Activated naive CD4-positive, alpha-beta T cell treated with anti-CD3 and anti-CD28 coated beads for 36 hours (primary cell): ENCODE results near the gene METAP1D. TPM values are rescaled to one million over a fixed set of nuclear protein-coding genes. Genes with fewer than 3 reads are reported as not detected.

Source experiments
- CTCF ChIA-PET: fragments of 350-600 bp; sonication (Branson Sonifier 250); formaldehyde crosslinking; loops from one replicate; lab custom pipeline; 2021; ENCODE audit warnings: antibody characterized with exemption; lab: Charles Lee
- DNase-seq: peaks from one replicate; pipeline ENCODE4 v3.0.0-alpha.2; 2020
- H3K27ac Mint-ChIP-seq: one replicate; pipeline ENCODE4 v1.8.0; 2021; ENCODE audit warnings: mild to moderate bottlenecking, mixed read lengths
- H3K27me3 Mint-ChIP-seq: one replicate; pipeline ENCODE4 v1.8.0; 2021; ENCODE audit warnings: low read depth, mixed read lengths
- H3K36me3 Mint-ChIP-seq: one replicate; pipeline ENCODE4 v1.8.0; 2021; ENCODE audit warnings: low read depth, mixed read lengths
- H3K4me1 Mint-ChIP-seq: one replicate; pipeline ENCODE4 v1.8.0; 2021; ENCODE audit warnings: low read depth, mixed read lengths
- H3K4me3 Mint-ChIP-seq: one replicate; pipeline ENCODE4 v1.8.0; 2021; ENCODE audit warnings: mild to moderate bottlenecking, moderate library complexity, mixed read lengths
- H3K9me3 Mint-ChIP-seq: one replicate; pipeline ENCODE4 v1.8.0; 2021; ENCODE audit warnings: mixed read lengths
- intact Hi-C: fragments of 100-400 bp; cut with micrococcal nuclease; formaldehyde crosslinking; loops from one replicate; pipeline ENCODE4 v1.15.1; 2023
- total RNA-seq, 2 experiments: library from RNA; stranded (reverse); gene quantifications; one replicate each; pipeline ENCODE4 v1.2.3, GENCODE V29; 2021

The METAP1D gene
- total RNA-seq, 2 experiments from 2014 or later = 2.5 to 3.4 TPM

- no peak overlapping the region for H3K27ac Mint-ChIP-seq
- H3K27me3 Mint-ChIP-seq = peaks cover 54% of the 10 kb centered on the region
- peaks cover 26% of the 10 kb centered on the region for H3K4me1 Mint-ChIP-seq
- no peak overlapping the region for H3K4me3 Mint-ChIP-seq
- no peak for DNase-seq
- peaks cover 2% of the 10 kb centered on the region for H3K9me3 Mint-ChIP-seq
- H3K36me3 Mint-ChIP-seq = peaks cover 2% of the 10 kb centered on the region
- CTCF ChIA-PET = interaction anchor here (0.6 kb wide), 1 partner anchor 42 kb away, joined by 4 read pairs; no protein-coding TSS in a partner anchor
- intact Hi-C loops = no loop called here
Observed at GRCh38 chr2:172079416-172079815, 79.7 kb downstream of the METAP1D start.

DNA sequence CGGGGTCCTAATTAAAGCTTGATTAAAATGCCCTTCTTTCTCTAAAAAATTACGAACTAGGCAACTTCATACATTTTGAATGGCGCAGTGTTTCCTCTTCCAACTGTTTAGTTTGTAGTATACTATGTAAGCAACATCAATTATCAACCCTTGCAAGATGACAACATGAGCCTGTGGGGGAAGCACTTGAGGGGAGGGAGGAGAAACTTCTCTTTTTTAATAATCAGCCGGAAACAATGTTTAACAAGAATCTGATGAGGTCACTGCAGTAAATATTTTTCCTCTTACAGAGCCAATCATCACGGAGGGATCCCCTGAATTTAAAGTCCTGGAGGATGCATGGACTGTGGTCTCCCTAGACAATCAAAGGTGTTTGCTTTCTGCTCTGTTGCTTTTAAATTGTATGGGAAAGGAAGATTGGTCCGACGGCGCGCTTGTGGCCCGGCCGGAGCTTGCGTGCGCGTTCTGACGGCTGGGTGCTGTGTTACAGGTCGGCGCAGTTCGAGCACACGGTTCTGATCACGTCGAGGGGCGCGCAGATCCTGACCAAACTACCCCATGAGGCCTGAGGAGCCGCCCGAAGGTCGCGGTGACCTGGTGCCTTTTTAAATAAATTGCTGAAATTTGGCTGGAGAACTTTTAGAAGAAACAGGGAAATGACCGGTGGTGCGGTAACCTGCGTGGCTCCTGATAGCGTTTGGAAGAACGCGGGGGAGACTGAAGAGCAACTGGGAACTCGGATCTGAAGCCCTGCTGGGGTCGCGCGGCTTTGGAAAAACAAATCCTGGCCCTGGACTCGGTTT lies 80.3 kb downstream of the METAP1D start:
- Mint-ChIP-seq H3K27ac (no peak overlapping the region), H3K27me3 (peaks cover 60% of the 10 kb centered on the region), H3K4me1 (peaks cover 31% of the 10 kb centered on the region), H3K4me3 (no peak overlapping the region), H3K36me3 (peaks cover 2% of the 10 kb centered on the region), H3K9me3 (peaks cover 2% of the 10 kb centered on the region)
- CTCF ChIA-PET = interaction anchor here (0.6 kb wide), 1 partner anchor 43 kb away, joined by 4 read pairs; no protein-coding TSS in a partner anchor
- no peak for DNase-seq
- intact Hi-C loops = no loop called here

GRCh38 chr2:172080641-172081220 lies 81.0 kb downstream of the METAP1D start:
- no peak for DNase-seq
- Mint-ChIP-seq H3K27ac (no peak overlapping the region), H3K4me1 (peaks cover 36% of the 10 kb centered on the region), H3K9me3 (peaks cover 2% of the 10 kb centered on the region), H3K27me3 (peaks cover 67% of the 10 kb centered on the region), H3K36me3 (peaks cover 2% of the 10 kb centered on the region), H3K4me3 (no peak overlapping the region)
- intact Hi-C loops = no loop called here
- CTCF ChIA-PET = interaction anchor here (1.2 kb wide), 1 partner anchor 11 kb away, joined by 5 read pairs; no protein-coding TSS in a partner anchor

- CTCF ChIA-PET = interaction anchor here (0.7 to 1.2 kb wide), 2 partner anchors 11 to 12 kb away, joined by 3 to 5 read pairs; no protein-coding TSS in a partner anchor
- H3K36me3 Mint-ChIP-seq = peaks cover 2% of the 10 kb centered on the region
- H3K4me1 Mint-ChIP-seq = peaks cover 42% of the 10 kb centered on the region
- intact Hi-C loops = no loop called here
- no peak overlapping the region for H3K27ac Mint-ChIP-seq
- no peak overlapping the region for H3K4me3 Mint-ChIP-seq
- H3K9me3 Mint-ChIP-seq = peaks cover 2% of the 10 kb centered on the region
- no peak for DNase-seq
- H3K27me3 Mint-ChIP-seq = peaks cover 70% of the 10 kb centered on the region
Observed at GRCh38 chr2:172081221-172082022, 81.7 kb downstream of the METAP1D start.

DNA sequence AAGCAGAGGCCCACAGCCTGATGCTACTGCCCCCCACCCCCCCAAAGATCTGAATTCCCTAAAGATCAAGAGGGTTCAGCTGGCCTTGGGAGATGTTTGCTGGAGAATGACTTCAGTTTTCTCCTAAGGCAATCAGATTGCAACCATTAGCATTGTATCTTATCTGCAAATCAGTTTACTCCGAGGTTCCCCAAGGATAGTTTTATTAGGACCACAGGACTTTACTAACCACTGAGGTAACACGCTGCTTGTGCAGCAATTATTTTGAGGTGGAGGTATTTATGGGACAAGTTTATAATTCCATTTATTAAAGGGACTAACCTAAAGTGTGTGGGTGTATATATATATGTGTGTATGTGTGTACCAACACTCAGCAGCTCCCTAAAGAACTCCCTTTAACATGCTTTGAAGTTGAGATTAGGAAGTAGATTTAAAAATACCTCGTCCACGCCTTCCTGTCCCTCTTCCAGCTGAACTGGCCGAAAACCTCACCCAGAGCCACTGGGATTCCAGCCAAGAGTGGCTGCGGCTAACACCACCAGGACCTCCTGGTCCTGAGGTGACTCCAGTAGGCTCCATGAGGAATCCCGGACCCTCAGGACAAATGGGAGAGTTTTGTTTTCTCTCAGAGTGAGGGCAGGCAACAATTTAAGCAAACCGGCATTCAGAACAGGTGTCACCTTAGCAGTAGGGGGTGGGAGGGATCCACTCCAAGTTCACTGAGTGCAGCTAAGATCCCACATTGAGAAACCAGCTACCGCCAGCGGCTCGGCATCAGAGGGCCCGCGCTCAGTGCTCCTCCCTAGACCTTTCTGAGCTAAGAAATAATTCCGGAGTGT lies 82.6 kb downstream of the METAP1D start:
- DNase-seq = no peak
- H3K4me3 Mint-ChIP-seq = no peak overlapping the region
- intact Hi-C loops = no loop called here
- H3K27ac Mint-ChIP-seq = no peak overlapping the region
- H3K27me3 Mint-ChIP-seq = peaks cover 79% of the 10 kb centered on the region
- CTCF ChIA-PET = interaction anchor here (1.3 kb wide), 2 partner anchors 19 to 24 kb away, joined by 5 to 7 read pairs; no protein-coding TSS in a partner anchor
- H3K36me3 Mint-ChIP-seq = peaks cover 2% of the 10 kb centered on the region
- H3K4me1 Mint-ChIP-seq = peaks cover 51% of the 10 kb centered on the region
- H3K9me3 Mint-ChIP-seq = peaks cover 2% of the 10 kb centered on the region

DNA sequence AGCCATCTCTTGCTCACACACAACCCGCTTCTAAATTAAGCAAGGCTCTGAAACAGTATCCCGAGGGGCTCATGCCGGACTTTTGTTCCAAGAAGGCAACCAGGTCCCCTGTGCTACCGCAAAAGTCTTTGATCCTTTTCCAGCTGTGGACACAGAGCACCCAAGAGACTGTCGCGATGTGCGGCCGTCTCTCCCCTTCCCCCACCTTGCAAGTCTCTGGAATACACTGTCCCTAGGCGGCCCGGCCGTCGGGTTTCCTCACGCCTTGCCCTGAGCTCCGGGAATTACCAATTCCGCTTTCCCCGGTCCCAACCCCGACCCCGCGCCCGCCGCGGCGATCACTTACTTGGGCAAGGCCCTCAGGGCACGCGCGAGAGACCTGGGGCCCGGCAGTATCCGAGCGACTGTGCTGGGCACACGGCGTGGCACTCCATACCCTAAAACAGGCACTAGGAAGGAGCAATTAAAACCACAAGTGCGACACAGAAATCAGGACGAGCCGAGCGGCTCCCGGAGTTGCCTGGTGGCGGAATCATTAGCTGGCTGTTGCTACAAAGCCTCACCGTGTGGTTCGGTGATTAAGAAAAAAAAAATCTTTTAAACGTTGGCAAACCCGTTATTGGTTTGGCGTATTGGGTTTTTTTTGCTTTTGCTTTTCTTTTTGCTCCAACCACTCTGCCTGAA lies 83.3 kb downstream of the METAP1D start:
- no peak for DNase-seq
- intact Hi-C loops = no loop called here
- H3K27me3 Mint-ChIP-seq = peaks cover 86% of the 10 kb centered on the region
- H3K36me3 Mint-ChIP-seq = peaks cover 2% of the 10 kb centered on the region
- H3K9me3 Mint-ChIP-seq = peaks cover 2% of the 10 kb centered on the region
- peaks cover 57% of the 10 kb centered on the region for H3K4me1 Mint-ChIP-seq
- CTCF ChIA-PET = interaction anchor here (1.0 to 1.3 kb wide), 3 partner anchors 9 to 24 kb away, joined by 4 to 7 read pairs (median 5); no protein-coding TSS in a partner anchor
- H3K4me3 Mint-ChIP-seq = peak overlapping the region; percentile 12
- no peak overlapping the region for H3K27ac Mint-ChIP-seq

DNA sequence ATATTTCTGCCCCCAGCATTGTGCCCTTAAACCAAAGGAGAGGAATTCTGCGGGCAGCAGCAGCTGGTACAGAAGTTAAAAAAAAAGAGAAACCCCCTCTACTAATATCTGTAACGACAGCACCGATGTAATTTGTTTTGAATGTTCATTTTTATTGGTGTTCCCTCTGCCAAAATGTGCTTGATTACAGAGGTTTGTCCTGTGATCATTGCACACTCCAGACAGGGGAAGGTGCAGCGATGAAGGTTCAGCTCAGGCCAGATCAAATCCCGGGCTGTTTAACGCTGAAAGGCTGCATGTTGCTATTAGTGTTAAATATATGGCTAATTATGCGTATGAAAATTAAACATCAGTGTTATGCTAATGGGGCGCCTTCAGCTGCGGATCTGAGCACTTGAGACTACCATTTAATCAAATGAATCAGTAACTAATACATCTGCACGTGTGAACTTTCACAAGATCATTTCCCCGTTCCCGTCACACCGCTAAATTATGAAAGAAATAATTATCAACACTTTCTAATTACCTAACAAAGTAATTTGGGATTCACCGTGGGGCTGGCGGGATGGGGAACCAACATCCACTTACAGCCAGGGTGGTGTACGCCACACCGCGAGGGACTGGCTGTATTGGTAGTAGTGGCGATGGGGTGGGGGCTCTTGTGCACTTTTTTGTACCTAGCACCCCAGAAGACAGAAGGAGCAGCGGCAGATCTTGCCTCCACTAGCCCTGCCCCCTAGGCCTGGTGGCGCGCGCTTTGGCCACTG lies 84.1 kb downstream of the METAP1D start:
- DNase-seq = no peak
- CTCF ChIA-PET = interaction anchor here (0.7 to 1.3 kb wide), 4 partner anchors 8 to 505 kb away, joined by 3 to 7 read pairs (median 5); partner anchors contain the start of gene DLX2
- Mint-ChIP-seq H3K4me1 (peaks cover 63% of the 10 kb centered on the region), H3K9me3 (peaks cover 2% of the 10 kb centered on the region), H3K27ac (no peak overlapping the region), H3K27me3 (peaks cover 94% of the 10 kb centered on the region), H3K4me3 (peak overlapping the region; percentile 71), H3K36me3 (peaks cover 2% of the 10 kb centered on the region)
- intact Hi-C loops = no loop called here

DNA sequence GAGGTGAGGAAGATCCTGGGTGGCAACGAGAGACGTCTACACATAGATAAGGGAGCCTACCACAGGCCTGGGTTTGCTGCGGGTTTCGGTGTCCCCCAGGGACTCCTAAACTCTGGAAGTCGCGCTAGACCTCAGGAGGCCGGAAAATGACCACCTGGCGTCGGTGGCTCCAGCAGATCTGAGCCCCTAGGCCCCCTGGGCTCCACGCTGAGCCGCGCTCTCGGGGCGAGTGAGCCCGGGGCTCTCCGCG lies 84.6 kb downstream of the METAP1D start:
- H3K36me3 Mint-ChIP-seq = peaks cover 2% of the 10 kb centered on the region
- H3K4me1 Mint-ChIP-seq = peaks cover 63% of the 10 kb centered on the region
- H3K27ac Mint-ChIP-seq = no peak overlapping the region

GRCh38 chr2:172084645-172085459 lies 85.1 kb downstream of the METAP1D start:
- H3K36me3 Mint-ChIP-seq = peaks cover 2% of the 10 kb centered on the region
- peak overlapping the region; percentile 71 for H3K4me3 Mint-ChIP-seq
- H3K27me3 Mint-ChIP-seq = peaks cover 95% of the 10 kb centered on the region
- CTCF ChIA-PET = interaction anchor here (0.6 to 2.0 kb wide), 6 partner anchors 11 to 324 kb away, joined by 3 to 6 read pairs (median 4); partner anchors contain the start of genes DLX2 and SLC25A12
- intact Hi-C loops = loop anchor here (1.0 kb wide), 1 partner anchor 16 kb away; no protein-coding TSS in a partner anchor
- peak; percentile 77 for DNase-seq
- peaks cover 63% of the 10 kb centered on the region for H3K4me1 Mint-ChIP-seq
- H3K9me3 Mint-ChIP-seq = peaks cover 2% of the 10 kb centered on the region
- H3K27ac Mint-ChIP-seq = no peak overlapping the region

More for the DNA sequence above, 84.6 kb downstream of the METAP1D start:
- Mint-ChIP-seq H3K9me3 (peaks cover 2% of the 10 kb centered on the region), H3K4me3 (peak overlapping the region; percentile 71), H3K27me3 (peaks cover 94% of the 10 kb centered on the region)
- DNase-seq = no peak
- intact Hi-C loops = no loop called here
- CTCF ChIA-PET = interaction anchor here (1.3 to 1.4 kb wide), 2 partner anchors 17 to 19 kb away, joined by 3 to 6 read pairs; partner anchors contain the start of gene DLX2
